ENCODE data around the gene ACOT7. TPM values are rescaled to one million over a fixed set of nuclear protein-coding genes. Genes with fewer than 3 reads are reported as not detected.
A peak's percentile ranks its signal among the peaks of the same experiment; 100 is the strongest.

ACOT7 gene
- total and polyA plus RNA-seq, 12 donors = 4.0 to 40.4 (median 8.6) TPM

- Histone ChIP-seq H3K9me3 (no peaks in the 10 kb centered on the region), H3K36me3 (no peaks in the 10 kb centered on the region), H3K27me3 (no peaks in the 10 kb centered on the region), H3K4me3 (peak overlapping the region in 1 of 10 donors; percentile 7), H3K27ac (peak overlapping the region in 9 of 10 donors; percentile 62 to 85 (median 74)), H3K4me1 (peaks cover 14 to 54% (median 30%) of the 10 kb centered on the region in 9 donors)
- peak; percentile 15 to 79 (median 58) for ATAC-seq
- WGBS, 2 donors = 57 to 65% methylated on average over 13 of the region's 13 CpGs
- intact Hi-C loops (cut with DNase I) = loop anchor here in 7 of 10 donors (1.0 to 10.0 kb wide), 6 partner anchors 54 to 304 kb away; partner anchors contain the start of gene KCNAB2 (in 1 of the 7)
- peak; percentile 35 to 47 for DNase-seq
- TF ChIP-seq, protein P1, sequence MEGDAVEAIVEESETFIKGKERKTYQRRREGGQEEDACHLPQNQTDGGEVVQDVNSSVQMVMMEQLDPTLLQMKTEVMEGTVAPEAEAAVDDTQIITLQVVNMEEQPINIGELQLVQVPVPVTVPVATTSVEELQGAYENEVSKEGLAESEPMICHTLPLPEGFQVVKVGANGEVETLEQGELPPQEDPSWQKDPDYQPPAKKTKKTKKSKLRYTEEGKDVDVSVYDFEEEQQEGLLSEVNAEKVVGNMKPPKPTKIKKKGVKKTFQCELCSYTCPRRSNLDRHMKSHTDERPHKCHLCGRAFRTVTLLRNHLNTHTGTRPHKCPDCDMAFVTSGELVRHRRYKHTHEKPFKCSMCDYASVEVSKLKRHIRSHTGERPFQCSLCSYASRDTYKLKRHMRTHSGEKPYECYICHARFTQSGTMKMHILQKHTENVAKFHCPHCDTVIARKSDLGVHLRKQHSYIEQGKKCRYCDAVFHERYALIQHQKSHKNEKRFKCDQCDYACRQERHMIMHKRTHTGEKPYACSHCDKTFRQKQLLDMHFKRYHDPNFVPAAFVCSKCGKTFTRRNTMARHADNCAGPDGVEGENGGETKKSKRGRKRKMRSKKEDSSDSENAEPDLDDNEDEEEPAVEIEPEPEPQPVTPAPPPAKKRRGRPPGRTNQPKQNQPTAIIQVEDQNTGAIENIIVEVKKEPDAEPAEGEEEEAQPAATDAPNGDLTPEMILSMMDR (IDR thresholded peaks at IDR 0.05) = no peak
These were observed 44.9 kb downstream of the ACOT7 start for GRCh38 chr1:6348511-6349191.

- Histone ChIP-seq H3K4me1 (peaks cover 7 to 46% (median 23%) of the 10 kb centered on the region in 9 donors), H3K36me3 (no peaks in the 10 kb centered on the region), H3K27ac (peak overlapping the region in 9 of 10 donors; percentile 62 to 85 (median 74)), H3K27me3 (no peaks in the 10 kb centered on the region), H3K9me3 (no peaks in the 10 kb centered on the region), H3K4me3 (peak overlapping the region in 1 of 10 donors; percentile 7)
- TF ChIP-seq, protein P1 (IDR thresholded peaks at IDR 0.05) = peak; percentile 23 to 76 (median 68)
- WGBS, 2 donors = 74 to 75% methylated on average over 15 of the region's 15 CpGs
- DNase-seq (no peak), ATAC-seq (peak in 5 of 8 donors; percentile 13 to 46 (median 30))
- intact Hi-C loops (cut with DNase I) = loop anchor here in 7 of 10 donors (1.0 to 10.0 kb wide), 6 partner anchors 54 to 303 kb away; partner anchors contain the start of gene KCNAB2 (in 1 of the 7)
These were observed 45.7 kb downstream of the ACOT7 start for GRCh38 chr1:6347641-6348487.

- H3K9me3 ChIP-seq = no peaks in the 10 kb centered on the region
- no peak for DNase-seq
- H3K36me3 ChIP-seq = no peaks in the 10 kb centered on the region
- 88 to 95% methylated on average over 14 of the region's 14 CpGs for WGBS, 2 donors
- H3K27ac ChIP-seq = no peak overlapping the region
- H3K4me1 ChIP-seq = peaks cover 6 to 22% (median 15%) of the 10 kb centered on the region in 9 donors
- ATAC-seq = no peak
- H3K27me3 ChIP-seq = no peaks in the 10 kb centered on the region
- intact Hi-C loops (cut with DNase I) = loop anchor here in 4 of 10 donors (5.0 to 10.0 kb wide), 4 partner anchors 57 to 301 kb away; partner anchors contain the start of gene KCNAB2 (in 1 of the 4)
- H3K4me3 ChIP-seq = no peak overlapping the region
- TF ChIP-seq, protein P1 (IDR thresholded peaks at IDR 0.05) = no peak
These were observed 48.1 kb downstream of the ACOT7 start for GRCh38 chr1:6345460-6345859.

GRCh38 chr1:6345009-6345408 lies 48.6 kb downstream of the ACOT7 start:
- no peak overlapping the region for H3K27ac ChIP-seq
- no peaks in the 10 kb centered on the region for H3K9me3 ChIP-seq
- H3K36me3 ChIP-seq = no peaks in the 10 kb centered on the region
- ATAC-seq (no peak), DNase-seq (no peak)
- peaks cover 3 to 18% (median 15%) of the 10 kb centered on the region in 9 donors for H3K4me1 ChIP-seq
- intact Hi-C loops (cut with DNase I) = loop anchor here in 4 of 10 donors (5.0 to 10.0 kb wide), 4 partner anchors 57 to 300 kb away; partner anchors contain the start of gene KCNAB2 (in 1 of the 4)
- no peaks in the 10 kb centered on the region for H3K27me3 ChIP-seq
- TF ChIP-seq, protein P1 (IDR thresholded peaks at IDR 0.05) = no peak
- WGBS, 2 donors = 88 to 91% methylated on average over 7 of the region's 7 CpGs
- no peak overlapping the region for H3K4me3 ChIP-seq

All from heart right ventricle (tissue), 16 donors.